GM10847 (cell line): ENCODE measurements around the gene RAI14.

ENCODE experiments used
- POLR2A ChIP-seq: IDR thresholded peaks from 2 replicates; pipeline ENCODE4 v1.6.1; 2011; ENCODE audit not compliant: insufficient read length; ENCODE audit errors: extremely low read depth

The RAI14 gene

GRCh38 chr5:34656001-34656699 lies at the start of gene RAI14:
Gene RAI14 (plus strand): TSS chr5:34656328. CDS start chr5:34686920, 30,592 bp downstream.
- TF ChIP-seq POLR2A = no peak

- TF ChIP-seq POLR2A = no peak
These were observed 47.8 kb upstream of the RAI14 start for GRCh38 chr5:34608368-34608767.

GRCh38 chr5:34608859-34609648 lies 47.1 kb upstream of the RAI14 start:
- no peak for TF ChIP-seq POLR2A

- TF ChIP-seq POLR2A = no peak
These were observed 46.1 kb upstream of the RAI14 start for GRCh38 chr5:34609951-34610441.

DNA sequence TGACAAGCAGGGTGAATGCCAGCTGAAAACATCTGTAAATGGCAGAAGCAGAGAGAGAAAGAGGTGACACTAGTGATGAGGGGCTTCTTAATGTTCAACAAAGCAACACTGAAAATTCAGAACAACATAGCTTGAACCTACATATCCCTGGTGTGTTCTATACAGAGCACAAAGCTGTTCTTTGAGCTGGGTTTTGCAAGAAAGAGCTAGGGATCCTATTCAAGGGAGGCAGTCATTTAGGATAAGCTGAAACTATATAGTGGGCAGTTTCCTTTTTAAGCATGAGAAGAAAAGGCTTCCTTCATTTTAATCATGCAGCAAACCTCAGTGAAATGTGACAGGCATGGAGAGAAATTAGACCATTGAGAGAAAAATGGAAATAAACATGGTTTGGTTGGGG lies 45.6 kb upstream of the RAI14 start:
- no peak for TF ChIP-seq POLR2A

DNA sequence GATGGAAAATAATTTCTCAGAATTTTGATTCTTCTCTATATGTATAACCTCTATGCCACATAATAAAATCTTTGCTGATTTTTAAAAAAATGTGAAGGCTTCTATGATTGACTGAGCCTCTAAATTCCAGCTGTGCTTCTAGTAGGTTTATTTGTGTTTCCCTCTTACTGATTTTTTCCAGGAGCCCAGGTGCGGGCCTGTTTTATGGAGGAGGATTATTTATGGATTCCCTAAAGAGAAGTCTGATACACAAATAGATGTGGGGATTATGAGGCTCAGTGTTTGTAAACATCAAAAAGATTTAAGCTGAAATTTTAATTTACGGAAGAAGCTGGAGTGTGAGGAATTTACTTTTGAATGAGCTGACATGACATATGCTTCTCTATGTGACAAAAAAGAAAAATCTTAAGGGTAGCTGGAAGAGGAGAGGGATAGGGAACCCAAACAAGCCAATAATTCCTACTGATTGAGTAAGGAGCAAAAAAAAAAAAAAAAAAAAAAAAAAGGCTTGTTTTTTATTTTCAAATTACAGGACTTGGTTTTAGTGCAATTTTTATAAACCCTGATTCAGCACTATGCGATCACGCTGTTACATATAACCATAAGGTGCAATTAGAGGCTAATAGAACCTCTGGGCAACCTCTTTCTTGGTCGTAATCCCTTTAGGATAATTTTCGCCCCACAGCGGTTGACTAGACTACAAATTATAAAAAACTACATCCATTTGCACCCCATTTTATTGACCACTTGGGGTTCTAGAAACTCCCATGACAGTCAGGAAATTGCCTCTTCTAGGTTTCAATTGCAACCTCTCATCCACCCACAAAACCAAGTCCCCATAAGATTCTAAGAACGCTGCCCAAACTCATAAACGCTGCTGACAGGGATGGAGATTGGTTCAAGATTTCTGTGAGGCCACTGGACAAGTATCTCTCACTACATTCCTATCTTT lies 44.4 kb upstream of the RAI14 start:
- no peak for TF ChIP-seq POLR2A

DNA sequence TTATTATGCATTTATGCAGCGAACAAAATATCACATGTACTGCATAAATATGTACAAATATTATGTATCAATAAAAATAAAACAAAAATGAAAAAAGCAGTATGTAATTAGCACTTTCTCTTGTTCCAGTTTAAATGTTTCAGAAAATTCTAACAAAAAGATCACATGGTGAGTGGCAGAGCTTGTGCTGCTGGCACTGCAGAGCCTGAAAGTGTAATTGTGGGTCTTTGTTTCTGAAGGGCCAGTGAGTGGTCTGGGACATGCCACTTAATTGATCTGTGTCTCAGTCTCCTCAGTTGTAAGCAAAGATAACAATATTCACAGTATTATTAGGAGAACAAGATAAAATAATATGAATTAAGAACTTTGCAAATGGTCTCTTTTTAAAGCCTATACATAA lies 39.5 kb upstream of the RAI14 start:
- TF ChIP-seq POLR2A = no peak

DNA sequence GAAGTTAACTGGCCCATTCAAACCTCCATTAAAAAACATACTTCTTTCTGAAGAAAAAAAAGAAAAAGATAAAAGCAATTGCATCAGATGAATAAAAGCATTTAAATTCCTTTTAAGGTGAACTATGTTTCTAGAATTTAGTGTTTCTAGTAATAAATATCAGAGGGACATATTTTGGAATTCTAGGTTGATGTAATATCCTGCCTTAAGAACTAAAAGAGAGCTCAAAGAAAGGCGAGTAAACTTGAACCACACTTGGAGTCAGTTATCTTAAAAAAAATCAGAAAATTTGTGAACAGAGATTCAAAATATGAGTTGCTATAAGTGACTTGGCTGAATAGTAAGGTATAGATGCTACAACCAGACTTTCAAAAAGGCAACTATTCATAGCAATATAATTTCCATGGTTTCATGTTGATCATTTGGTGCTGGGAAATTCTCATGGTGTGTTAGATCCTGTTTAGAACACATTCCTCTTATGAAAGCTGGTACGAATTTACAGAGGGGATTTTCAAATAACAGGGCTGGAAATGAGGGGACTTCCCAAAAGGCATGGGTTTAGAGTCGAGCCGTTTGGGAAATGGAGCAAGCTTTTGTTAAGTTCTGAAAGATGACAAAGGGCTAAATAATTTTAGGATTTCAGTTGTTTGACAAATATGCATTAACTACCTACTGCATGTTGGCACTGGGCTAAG lies 37.6 kb upstream of the RAI14 start:
- no peak for TF ChIP-seq POLR2A

DNA sequence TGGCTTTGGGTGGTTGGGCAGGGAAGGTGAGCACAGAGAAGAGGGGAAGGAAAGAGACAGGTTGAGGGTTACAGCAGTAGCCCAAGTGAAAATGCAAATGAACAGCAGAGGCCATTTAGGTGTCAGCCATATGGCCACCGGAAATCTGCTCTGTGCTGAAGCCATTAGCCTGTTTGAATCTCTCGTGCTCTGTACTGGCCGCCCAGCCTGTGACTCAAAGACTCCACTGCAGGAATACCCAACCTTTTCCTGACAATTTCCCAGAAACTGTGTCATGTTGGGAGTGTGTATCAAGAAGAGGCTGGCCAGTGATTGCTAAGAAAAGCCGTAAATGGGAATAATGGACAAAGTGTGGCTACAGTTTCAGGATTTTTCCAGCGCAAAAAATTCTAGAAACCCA lies 35.9 kb upstream of the RAI14 start:
- no peak for TF ChIP-seq POLR2A

DNA sequence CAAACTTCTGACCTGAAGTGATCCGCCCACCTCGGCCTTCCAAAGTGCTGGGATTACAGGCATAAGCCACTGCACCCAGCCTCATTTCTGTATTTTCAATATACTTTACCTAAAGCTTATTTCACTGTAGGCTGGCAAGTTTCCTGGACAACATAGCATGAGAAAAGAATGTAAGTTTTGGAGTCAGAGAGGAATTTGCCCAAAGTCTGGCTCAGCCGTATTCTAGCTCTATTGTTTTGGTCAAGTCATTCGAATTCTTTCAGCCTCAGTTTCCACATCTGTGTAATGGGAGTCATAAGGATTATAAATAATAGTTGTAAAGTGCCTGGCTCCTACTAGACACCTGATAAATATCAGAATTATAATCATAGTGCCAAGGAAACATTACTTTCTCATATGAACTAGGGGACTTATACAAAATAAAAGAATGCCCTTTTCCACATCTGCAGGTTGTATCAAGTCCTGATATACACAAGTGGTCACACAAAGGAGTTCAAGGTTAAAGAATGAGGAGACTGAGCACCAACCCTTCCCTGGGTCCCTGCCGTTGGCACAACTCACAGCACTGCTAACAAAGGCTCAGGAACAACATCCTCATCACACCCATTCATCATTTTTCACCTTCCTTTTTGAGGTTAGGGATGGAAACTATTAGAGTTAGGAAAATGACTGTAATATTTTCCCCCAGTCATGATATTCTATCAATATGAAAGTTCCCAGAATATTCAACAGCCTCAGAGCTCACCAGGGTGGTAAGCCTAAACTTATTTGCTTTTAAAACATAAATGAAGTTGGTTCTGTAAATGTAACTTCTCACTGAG lies 34.6 kb upstream of the RAI14 start:
- TF ChIP-seq POLR2A = no peak

GRCh38 chr5:34622098-34622400 lies 34.1 kb upstream of the RAI14 start:
- no peak for TF ChIP-seq POLR2A

- no peak for TF ChIP-seq POLR2A
These were observed 31.4 kb upstream of the RAI14 start for GRCh38 chr5:34624691-34625090.

- no peak for TF ChIP-seq POLR2A
These were observed 30.9 kb upstream of the RAI14 start for GRCh38 chr5:34625246-34625645.

- TF ChIP-seq POLR2A = no peak
These were observed 30.1 kb upstream of the RAI14 start for GRCh38 chr5:34626036-34626435.
